GM10266 (cell line): Measurements from ENCODE around the gene NFASC.

Source experiments
- DNase-seq: peaks from one replicate; pipeline ENCODE4 v3.0.0; 2012; ENCODE audit errors: extremely low spot score
- TF ChIP-seq, protein P1 (sequence below): IDR thresholded peaks from 2 replicates; pipeline ENCODE4 v1.5.1; 2012; ENCODE audit warnings: mild to moderate bottlenecking, low read depth; ENCODE audit not compliant: control insufficient read depth, insufficient read depth; ENCODE audit errors: missing control alignments

NFASC gene

DNA sequence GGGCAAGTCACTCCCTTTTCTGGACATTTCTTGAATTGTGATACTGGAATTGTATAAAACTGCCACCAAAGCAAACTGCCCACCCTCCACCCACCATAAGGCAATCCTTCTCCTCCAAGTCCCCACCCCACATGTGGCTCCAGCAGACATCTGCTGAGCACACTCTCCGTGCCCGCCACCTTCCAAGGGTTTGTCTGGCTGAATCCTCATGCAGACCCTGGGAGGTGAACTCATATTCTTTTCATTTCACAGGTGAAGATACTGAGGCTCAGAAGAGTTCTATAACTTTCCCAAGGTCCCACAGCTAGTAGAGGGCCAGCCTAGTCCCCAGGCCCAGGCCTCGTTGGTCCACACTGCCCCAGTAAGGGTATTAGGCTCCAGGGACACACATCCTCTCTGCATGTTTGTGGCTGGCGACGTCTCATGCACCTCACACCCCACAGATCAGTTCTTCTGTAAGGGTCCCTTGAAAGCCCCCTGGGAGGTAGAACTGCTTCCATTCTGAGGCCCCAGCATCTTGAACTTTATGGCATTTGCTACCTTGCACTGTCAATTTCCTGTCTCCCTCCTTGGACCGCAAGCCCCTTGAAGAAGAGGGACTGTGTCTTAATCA is 186.4 kb downstream of the NFASC start:
- TF ChIP-seq, protein P1, sequence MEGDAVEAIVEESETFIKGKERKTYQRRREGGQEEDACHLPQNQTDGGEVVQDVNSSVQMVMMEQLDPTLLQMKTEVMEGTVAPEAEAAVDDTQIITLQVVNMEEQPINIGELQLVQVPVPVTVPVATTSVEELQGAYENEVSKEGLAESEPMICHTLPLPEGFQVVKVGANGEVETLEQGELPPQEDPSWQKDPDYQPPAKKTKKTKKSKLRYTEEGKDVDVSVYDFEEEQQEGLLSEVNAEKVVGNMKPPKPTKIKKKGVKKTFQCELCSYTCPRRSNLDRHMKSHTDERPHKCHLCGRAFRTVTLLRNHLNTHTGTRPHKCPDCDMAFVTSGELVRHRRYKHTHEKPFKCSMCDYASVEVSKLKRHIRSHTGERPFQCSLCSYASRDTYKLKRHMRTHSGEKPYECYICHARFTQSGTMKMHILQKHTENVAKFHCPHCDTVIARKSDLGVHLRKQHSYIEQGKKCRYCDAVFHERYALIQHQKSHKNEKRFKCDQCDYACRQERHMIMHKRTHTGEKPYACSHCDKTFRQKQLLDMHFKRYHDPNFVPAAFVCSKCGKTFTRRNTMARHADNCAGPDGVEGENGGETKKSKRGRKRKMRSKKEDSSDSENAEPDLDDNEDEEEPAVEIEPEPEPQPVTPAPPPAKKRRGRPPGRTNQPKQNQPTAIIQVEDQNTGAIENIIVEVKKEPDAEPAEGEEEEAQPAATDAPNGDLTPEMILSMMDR: no peak
- DNase-seq: no peak

GRCh38 chr1:205057808-205058575 is 187.3 kb downstream of the NFASC start:
- DNase-seq: no peak
- TF ChIP-seq, protein P1: no peak

DNA sequence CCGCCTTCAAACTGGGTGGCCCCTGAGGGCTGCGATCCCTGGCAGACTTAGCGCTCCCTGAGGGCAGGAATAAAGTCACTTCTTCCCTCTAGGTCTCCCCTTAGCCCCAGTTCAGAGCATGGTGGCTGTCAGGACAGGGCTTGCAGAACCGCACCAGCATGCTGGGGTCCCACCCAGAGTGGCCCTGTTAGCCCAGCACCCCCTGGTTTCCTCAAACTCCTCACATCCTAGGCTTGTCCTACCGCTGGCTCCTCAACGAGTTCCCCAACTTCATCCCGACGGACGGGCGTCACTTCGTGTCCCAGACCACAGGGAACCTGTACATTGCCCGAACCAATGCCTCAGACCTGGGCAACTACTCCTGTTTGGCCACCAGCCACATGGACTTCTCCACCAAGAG is 188.2 kb downstream of the NFASC start:
- TF ChIP-seq, protein P1: no peak
- DNase-seq: no peak

DNA sequence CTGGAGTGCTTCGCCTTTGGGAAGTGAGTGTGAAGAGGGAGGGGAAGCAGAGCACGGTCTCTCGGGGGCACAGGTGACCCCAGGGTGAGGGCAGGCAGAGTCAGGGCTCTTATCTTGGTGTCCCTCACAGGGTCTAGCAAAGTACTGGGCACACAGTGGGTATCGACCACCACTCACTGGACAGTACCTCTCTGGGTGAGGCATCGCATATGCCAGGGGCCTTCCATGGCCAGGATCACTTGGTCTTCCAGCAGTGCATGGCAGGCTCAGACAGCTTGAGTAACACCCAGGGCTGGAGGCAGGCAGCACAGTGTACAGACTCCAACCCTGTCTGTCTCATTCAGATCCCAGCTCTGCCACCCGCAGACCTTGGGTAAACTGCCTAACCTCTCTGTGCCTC is 189.0 kb downstream of the NFASC start:
- no peak for DNase-seq
- TF ChIP-seq, protein P1: no peak

- DNase-seq: no peak
- TF ChIP-seq, protein P1: no peak
Observed at GRCh38 chr1:205060746-205061145, 190.1 kb downstream of the NFASC start.

DNA sequence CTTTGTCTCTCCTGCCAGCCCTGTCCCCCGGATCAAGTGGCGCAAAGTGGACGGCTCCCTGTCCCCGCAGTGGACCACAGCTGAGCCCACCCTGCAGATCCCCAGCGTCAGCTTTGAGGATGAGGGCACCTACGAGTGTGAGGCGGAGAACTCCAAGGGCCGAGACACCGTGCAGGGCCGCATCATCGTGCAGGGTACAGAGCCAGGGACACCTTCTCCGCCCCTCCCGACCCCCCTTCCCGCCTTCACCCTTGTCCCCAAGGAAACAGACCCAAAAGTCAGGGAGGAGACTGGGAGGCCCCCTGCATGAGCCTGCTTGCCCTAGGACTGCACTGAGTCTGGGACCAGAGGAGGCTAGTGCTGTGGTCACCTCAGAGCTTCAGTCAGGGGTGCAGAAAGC is 190.6 kb downstream of the NFASC start:
- DNase-seq: no peak
- TF ChIP-seq, protein P1: no peak

DNA sequence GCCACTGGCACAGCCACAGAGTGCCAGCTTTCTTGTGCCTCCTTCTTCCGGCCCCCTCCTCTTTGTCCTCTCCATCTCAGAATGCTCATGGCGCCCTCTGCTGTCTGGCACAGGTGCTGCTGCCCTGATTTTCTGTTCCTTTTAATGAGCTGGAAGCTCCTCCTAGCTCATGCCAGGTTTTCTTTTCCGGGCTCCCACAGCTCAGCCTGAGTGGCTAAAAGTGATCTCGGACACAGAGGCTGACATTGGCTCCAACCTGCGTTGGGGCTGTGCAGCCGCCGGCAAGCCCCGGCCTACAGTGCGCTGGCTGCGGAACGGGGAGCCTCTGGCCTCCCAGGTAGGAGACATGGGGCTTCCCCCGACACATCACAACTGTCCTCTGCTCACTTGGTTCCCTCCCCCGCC is 191.0 kb downstream of the NFASC start:
- DNase-seq: peak; percentile 79
- TF ChIP-seq, protein P1: peak; percentile 88
